ENCODE measurements around the gene PARP15.

DNA sequence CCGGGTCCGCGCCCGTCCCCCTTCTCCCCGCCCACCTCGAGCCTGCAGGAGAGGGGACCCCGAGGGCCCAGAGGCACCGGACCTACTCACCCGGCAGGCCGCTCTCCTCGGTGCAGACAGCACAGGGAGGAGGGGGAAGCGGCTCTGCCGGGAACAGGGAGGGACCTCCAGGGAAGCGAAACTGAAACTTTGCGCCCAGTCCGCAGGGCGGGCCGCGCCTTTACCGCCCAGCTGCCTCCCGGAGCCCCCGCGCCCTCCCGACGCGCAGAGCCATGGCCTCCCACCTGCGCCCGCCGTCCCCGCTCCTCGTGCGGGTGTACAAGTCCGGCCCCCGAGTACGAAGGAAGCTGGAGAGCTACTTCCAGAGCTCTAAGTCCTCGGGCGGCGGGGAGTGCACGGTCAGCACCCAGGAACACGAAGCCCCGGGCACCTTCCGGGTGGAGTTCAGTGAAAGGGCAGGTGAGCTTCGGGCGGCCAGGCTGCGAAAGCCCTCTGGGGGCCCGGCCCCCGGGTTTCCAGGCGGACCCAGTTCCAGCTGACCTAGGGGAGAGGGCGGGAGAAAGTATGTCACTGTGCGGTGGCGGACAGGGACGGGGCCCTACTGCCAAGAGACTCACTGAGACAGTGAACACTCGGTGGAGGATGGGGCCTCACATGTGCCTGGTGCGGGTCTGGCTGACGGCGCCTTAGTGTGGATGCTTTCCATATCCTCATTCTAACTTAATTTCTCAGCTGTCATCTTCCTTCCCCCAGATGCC, 13.1 kb upstream of the PARP15 start, which contains the start of the genes DTX3L and PARP9:
- TF ChIP-seq, protein P1, sequence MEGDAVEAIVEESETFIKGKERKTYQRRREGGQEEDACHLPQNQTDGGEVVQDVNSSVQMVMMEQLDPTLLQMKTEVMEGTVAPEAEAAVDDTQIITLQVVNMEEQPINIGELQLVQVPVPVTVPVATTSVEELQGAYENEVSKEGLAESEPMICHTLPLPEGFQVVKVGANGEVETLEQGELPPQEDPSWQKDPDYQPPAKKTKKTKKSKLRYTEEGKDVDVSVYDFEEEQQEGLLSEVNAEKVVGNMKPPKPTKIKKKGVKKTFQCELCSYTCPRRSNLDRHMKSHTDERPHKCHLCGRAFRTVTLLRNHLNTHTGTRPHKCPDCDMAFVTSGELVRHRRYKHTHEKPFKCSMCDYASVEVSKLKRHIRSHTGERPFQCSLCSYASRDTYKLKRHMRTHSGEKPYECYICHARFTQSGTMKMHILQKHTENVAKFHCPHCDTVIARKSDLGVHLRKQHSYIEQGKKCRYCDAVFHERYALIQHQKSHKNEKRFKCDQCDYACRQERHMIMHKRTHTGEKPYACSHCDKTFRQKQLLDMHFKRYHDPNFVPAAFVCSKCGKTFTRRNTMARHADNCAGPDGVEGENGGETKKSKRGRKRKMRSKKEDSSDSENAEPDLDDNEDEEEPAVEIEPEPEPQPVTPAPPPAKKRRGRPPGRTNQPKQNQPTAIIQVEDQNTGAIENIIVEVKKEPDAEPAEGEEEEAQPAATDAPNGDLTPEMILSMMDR (conservative IDR thresholded peaks at IDR 0.05; ENCODE audit: low read length): no peak
- no peak for TF ChIP-seq EZH2phosphoT487 (IDR thresholded peaks at IDR 0.05; ENCODE audit: borderline replicate concordance, low read depth, low read length)
